Heart right ventricle (tissue), 16 donors: ENCODE results near the gene NUFIP1. TPM values are rescaled to one million over a fixed set of nuclear protein-coding genes. Genes with fewer than 3 reads are reported as not detected.

ENCODE experiments used
- ATAC-seq, 8 donors: fragments of 200-7000 bp; cut with Tn5 transposase; one replicate each; pipeline ENCODE4 v1.9.1; 2020; ENCODE audit warnings: mild to moderate bottlenecking in 8 of 8, moderate library complexity in 8 of 8, moderate number of reproducible peaks in 1 of 8
- DNase-seq, 2 donors: peaks; one replicate each; pipeline ENCODE4 v3.0.0-alpha.2; 2020
- H3K27ac ChIP-seq, 10 donors: fragments of 200-600 bp; sonication (generic) in 2 of 10; one replicate each; pipeline versions ENCODE4 v1.5.0 to v1.8.0; 2020 to 2022; ENCODE audit warnings: mild to moderate bottlenecking in 3 of 10
- H3K27me3 ChIP-seq, 7 donors: fragments of 200-600 bp; one replicate each; pipeline ENCODE4 v1.8.0; 2021 to 2022; ENCODE audit warnings: mild to moderate bottlenecking in 2 of 7
- H3K36me3 ChIP-seq, 9 donors: fragments of 200-600 bp; sonication (generic) in 1 of 9; one replicate each; pipeline versions ENCODE4 v1.5.0 to v1.8.0; 2020 to 2022; ENCODE audit warnings: mild to moderate bottlenecking in 2 of 9
- H3K4me1 ChIP-seq, 9 donors: fragments of 200-600 bp; sonication (generic) in 1 of 9; one replicate each; pipeline versions ENCODE4 v1.5.0 to v1.8.0; 2020 to 2022; ENCODE audit warnings: mild to moderate bottlenecking in 4 of 9
- H3K4me3 ChIP-seq, 10 donors: fragments of 200-600 bp; sonication (generic) in 2 of 10; one replicate each; pipeline versions ENCODE4 v1.5.0 to v1.8.0; 2020 to 2022; ENCODE audit warnings: mild to moderate bottlenecking in 7 of 10, moderate library complexity in 2 of 10
- H3K9me3 ChIP-seq, 11 donors: fragments of 200-600 bp in 10 of 11; sonication (generic) in 2 of 11; one replicate each; pipeline versions ENCODE4 v1.5.0 to v1.8.0; 2013 to 2022; ENCODE audit warnings: mild to moderate bottlenecking in 2 of 11, control low read depth in 1 of 11, moderate library complexity in 1 of 11
- CTCF ChIP-seq, 9 donors: fragments of 200-600 bp; sonication (generic) in 2 of 9; IDR thresholded peaks; one replicate each; pipeline versions ENCODE4 v1.5.0 to v1.8.0; 2021 to 2022; ENCODE audit warnings: antibody characterized with exemption in 9 of 9, mild to moderate bottlenecking in 5 of 9, moderate library complexity in 1 of 9
- WGBS, 2 donors: extraction: QIAGEN DNeasy Blood & Tissue Kit; methylation state at CpG; one replicate each; pipeline ENCODE4 v1.1.7; 2013; ENCODE audit warnings: inconsistent platforms in 1 of 2; 5-methylcytosine and 5-hydroxymethylcytosine counted together
- intact Hi-C, 10 donors: fragments of 100-400 bp; cut with DNase I; formaldehyde crosslinking; loops; one replicate each; pipeline versions ENCODE4 v1.11.1 to v1.14.2; 2022
- polyA plus RNA-seq, 2 donors: library from polyadenylated mRNA; stranded (reverse); fragments of 200-250 nt; gene quantifications; one replicate each; pipeline ENCODE4 v1.2.3, GENCODE V29; 2013
- total RNA-seq, 10 donors: library from RNA; stranded (reverse); fragmentation: NEBNext Ultra II Directional in 3 of 10; extraction: Animal tissue kit (Norgen Biotek cat#: 25700) in 3 of 10; gene quantifications; one replicate each; pipeline versions ENCODE4 v1.2.1 to v1.2.4, GENCODE V29; 2021 to 2023
- donor health status: Arrhythmogenic right ventricular cardiomyopathy.
- donor health status: ischemic (EF 13 %, LVEDD 7.1; RV severe dilation, severe dysfunction).
- donor health status: healthy with polysubstance abuse.
- donor health status: DM: no; HTN: yes; CAD: no.
- donor health status: DM: no; HTN: no; CAD: no.
- donor health status: ischemic (EF 25% LVEDD 6.9; RV normal size, moderate dysfunction).
- donor health status: ischemic (EF 25% LVEDD 5.7; RV mildly dilated, moderate dysfunction).
- donor health status: healthy.
- donor health status: DM: yes; HTN: yes; CAD: no.
- donor health status: Ischemic cardiomyopathy.
- donor health status: ischemic (EF 35%, LVEDD 5.7; RV mildly dilated, moderate dysfunction).
- donor health status: nonischemic (EF 11% LVEDD 7.7; RV severe dilation, severe dysfunction).
- donor health status: DM: yes; HTN: yes; CAD: no.
- donor health status: PGD.
- donor health status: ischemic (EF 29% LVEDD 5.4; RV normal size, mild dysfunction).
- donor health status: nonischemic (EF 23%, LVEDD 6.1; RV moderate dilation, normal function).

NUFIP1 gene
- total and polyA plus RNA-seq, 12 donors, result 1.5 to 5.0 (median 2.9) TPM

- Histone ChIP-seq H3K27me3 (no peaks in the 10 kb centered on the region), H3K27ac (peak overlapping the region in 1 of 10 donors; percentile 39), H3K4me1 (peaks cover 0 to 9% (median 0%) of the 10 kb centered on the region in 9 donors), H3K36me3 (no peaks in the 10 kb centered on the region), H3K9me3 (no peaks in the 10 kb centered on the region), H3K4me3 (no peak overlapping the region)
- DNase-seq, result no peak
- intact Hi-C loops, result no loop called here
- no peak for TF ChIP-seq CTCF (IDR thresholded peaks at IDR 0.05)
- 55 to 66% methylated on average over 13 of the region's 13 CpGs for WGBS, 2 donors
- peak in 6 of 8 donors; percentile 25 to 71 (median 46) for ATAC-seq
Observed at GRCh38 chr13:44894001-44894770, 95.1 kb downstream of the NUFIP1 start.

Other genes starting within 250 kb of the NUFIP1 start
- 10 to 100 TPM; 10.9 to 16.5 (median 13.0) TPM for gene GPALPP1, start 67 bp upstream of the NUFIP1 start, total RNA-seq
- 1 to 10 TPM; 5.7 to 6.7 TPM for gene GPALPP1, start 67 bp upstream of the NUFIP1 start, polyA plus RNA-seq
- gene GTF2F2, start 131.0 kb upstream of the NUFIP1 start, total RNA-seq, result 10 to 100 TPM; 17.3 to 24.9 (median 21.5) TPM
- 10 to 100 TPM; 15.8 to 16.9 TPM for gene GTF2F2, start 131.0 kb upstream of the NUFIP1 start, polyA plus RNA-seq
- under 1 TPM in 1 of 10 donors, not detected in 9; 0.16 TPM for gene KCTD4, start 211.6 kb upstream of the NUFIP1 start, total RNA-seq
- under 1 TPM; 0.01 to 0.15 TPM for gene KCTD4, start 211.6 kb upstream of the NUFIP1 start, polyA plus RNA-seq